Psoas muscle (tissue), 8 donors: Measurements from ENCODE around the gene LRRC1. TPM values are rescaled to one million over a fixed set of nuclear protein-coding genes. Genes with fewer than 3 reads are reported as not detected.

ENCODE experiments used
- ATAC-seq, 4 donors: fragments of 200-7000 bp; cut with Tn5 transposase; one replicate each; pipeline ENCODE4 v1.9.1; 2020; ENCODE audit warnings: moderate library complexity in 3 of 4, mild to moderate bottlenecking in 2 of 4
- DNase-seq, 2 donors: peaks; one replicate each; pipeline ENCODE4 v3.0.0-alpha.2; 2020
- H3K27ac ChIP-seq: fragments of 200-600 bp; one replicate; pipeline ENCODE4 v1.8.0; 2022
- H3K27me3 ChIP-seq, 3 donors: fragments of 200-600 bp in 1 of 3; one replicate each; pipeline versions ENCODE4 v1.6.1 to v1.8.0; 2013 to 2022; ENCODE audit warnings: low read length in 2 of 3, mild to moderate bottlenecking in 2 of 3, moderate library complexity in 1 of 3; ENCODE audit not compliant: insufficient read depth in 3 of 3
- H3K36me3 ChIP-seq, 2 donors: fragments of 200-600 bp in 1 of 2; one replicate each; pipeline versions ENCODE4 v1.6.1 to v1.8.0; 2013 to 2022; ENCODE audit warnings: low read depth in 1 of 2, mild to moderate bottlenecking in 1 of 2, moderate library complexity in 1 of 2; ENCODE audit not compliant: insufficient read depth in 1 of 2
- H3K4me1 ChIP-seq: fragments of 200-600 bp; one replicate; pipeline ENCODE4 v1.8.0; 2022
- H3K4me3 ChIP-seq: fragments of 200-600 bp; one replicate; pipeline ENCODE4 v1.8.0; 2022; ENCODE audit warnings: mild to moderate bottlenecking
- H3K9me3 ChIP-seq: fragments of 200-600 bp; one replicate; pipeline ENCODE4 v1.8.0; 2022
- WGBS, 3 donors: extraction: QIAGEN DNeasy Blood & Tissue Kit; methylation state at CpG; one replicate each; pipeline versions ENCODE4 v1.1.6 to v1.1.7; 2013; 5-methylcytosine and 5-hydroxymethylcytosine counted together
- intact Hi-C, 2 donors: fragments of 100-400 bp; cut with DNase I; formaldehyde crosslinking; loops; one replicate each; pipeline versions ENCODE4 v1.11.0 to v1.14.2; 2022
- polyA plus RNA-seq, 3 donors: library from polyadenylated mRNA; stranded (reverse); fragments of 200-250 nt; gene quantifications; one replicate each; pipeline ENCODE4 v1.2.3, GENCODE V29; 2013
- total RNA-seq, 4 donors: library from RNA; stranded (reverse); fragmentation: NEBNext Ultra II Directional in 2 of 4; extraction: Animal tissue kit (Norgen Biotek cat#: 25700) in 2 of 4; gene quantifications; one replicate each; pipeline versions ENCODE4 v1.2.1 to v1.2.4, GENCODE V29; 2021 to 2023
- TF ChIP-seq, protein P1 (sequence below): fragments of 200-600 bp; IDR thresholded peaks from one replicate; pipeline ENCODE4 v1.8.0; 2022; ENCODE audit warnings: antibody characterized with exemption
- donor health status: healthy with polysubstance abuse.
- donor health status: DM: no; HTN: no; CAD: no; lungs with moderate emphysema.
- donor health status: Bipolar disorder and iron deficiency.
- donor health status: healthy.
- donor health status: DM: yes; HTN: yes; CAD: no.
- donor health status: DM: no; HTN: no; CAD: no.
- donor health status: DM: no; HTN: no; CAD: no.
- donor health status: DM: yes; HTN: yes; CAD: no.

The LRRC1 gene
- total and polyA plus RNA-seq, 7 donors: 0.39 to 1.1 (median 0.46) TPM

DNA sequence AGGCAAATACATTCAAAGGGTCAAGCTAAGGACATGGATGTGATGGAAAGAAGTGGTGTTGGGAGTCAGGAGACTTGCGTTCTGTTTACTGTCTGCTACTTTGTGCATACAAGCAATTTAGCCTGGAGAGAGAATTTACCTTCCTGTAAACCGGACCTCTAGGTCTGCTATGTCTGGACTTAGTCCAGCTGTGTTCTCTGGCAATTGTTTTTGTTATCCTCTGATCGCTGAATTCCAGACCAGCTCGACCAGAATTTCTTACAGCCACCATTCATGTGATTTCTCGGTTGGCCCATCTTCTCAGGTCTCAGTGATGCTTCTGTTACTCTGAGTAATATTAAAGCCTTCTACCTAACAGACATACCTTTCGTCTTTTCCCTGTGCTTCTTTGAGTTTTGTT lies 75.2 kb downstream of the LRRC1 start:
- Histone ChIP-seq H3K9me3 (peaks cover 3% of the 10 kb centered on the region), H3K27me3 (no peaks in the 10 kb centered on the region), H3K36me3 (no peaks in the 10 kb centered on the region), H3K4me3 (no peak overlapping the region), H3K4me1 (no peaks in the 10 kb centered on the region), H3K27ac (no peak overlapping the region)
- no peak for DNase-seq
- ATAC-seq: no peak
- TF ChIP-seq, protein P1, sequence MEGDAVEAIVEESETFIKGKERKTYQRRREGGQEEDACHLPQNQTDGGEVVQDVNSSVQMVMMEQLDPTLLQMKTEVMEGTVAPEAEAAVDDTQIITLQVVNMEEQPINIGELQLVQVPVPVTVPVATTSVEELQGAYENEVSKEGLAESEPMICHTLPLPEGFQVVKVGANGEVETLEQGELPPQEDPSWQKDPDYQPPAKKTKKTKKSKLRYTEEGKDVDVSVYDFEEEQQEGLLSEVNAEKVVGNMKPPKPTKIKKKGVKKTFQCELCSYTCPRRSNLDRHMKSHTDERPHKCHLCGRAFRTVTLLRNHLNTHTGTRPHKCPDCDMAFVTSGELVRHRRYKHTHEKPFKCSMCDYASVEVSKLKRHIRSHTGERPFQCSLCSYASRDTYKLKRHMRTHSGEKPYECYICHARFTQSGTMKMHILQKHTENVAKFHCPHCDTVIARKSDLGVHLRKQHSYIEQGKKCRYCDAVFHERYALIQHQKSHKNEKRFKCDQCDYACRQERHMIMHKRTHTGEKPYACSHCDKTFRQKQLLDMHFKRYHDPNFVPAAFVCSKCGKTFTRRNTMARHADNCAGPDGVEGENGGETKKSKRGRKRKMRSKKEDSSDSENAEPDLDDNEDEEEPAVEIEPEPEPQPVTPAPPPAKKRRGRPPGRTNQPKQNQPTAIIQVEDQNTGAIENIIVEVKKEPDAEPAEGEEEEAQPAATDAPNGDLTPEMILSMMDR: no peak
- 45 to 56% (median 54%) methylated on average over 6 of the region's 6 CpGs for WGBS, 3 donors
- intact Hi-C loops: no loop called here

DNA sequence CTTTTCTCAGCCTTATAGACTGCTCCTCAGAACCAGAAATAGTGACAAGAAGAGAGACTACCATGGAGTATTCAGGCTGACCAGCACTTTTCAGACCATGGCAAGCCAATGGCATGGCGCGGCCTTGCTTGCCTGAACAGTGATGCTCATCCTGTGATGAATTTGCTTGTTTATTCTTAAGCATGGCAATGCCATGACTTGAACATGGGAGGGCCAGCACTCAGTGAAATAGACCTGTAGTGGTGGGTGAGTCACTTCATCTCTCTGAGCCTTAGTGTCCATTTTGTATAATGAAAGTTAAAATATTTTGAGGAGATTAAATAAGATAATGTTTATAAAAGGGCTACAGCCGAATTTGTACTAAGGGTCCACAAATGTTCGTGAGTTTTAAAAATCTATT lies 79.1 kb downstream of the LRRC1 start:
- H3K4me1 ChIP-seq: no peaks in the 10 kb centered on the region
- H3K4me3 ChIP-seq: no peak overlapping the region
- H3K27ac ChIP-seq: no peak overlapping the region
- no peaks in the 10 kb centered on the region for H3K36me3 ChIP-seq
- TF ChIP-seq, protein P1: no peak
- WGBS, 3 donors: 97 to 98% (median 97%) methylated on average over 4 of the region's 4 CpGs
- DNase-seq (no peak), ATAC-seq (no peak)
- intact Hi-C loops: no loop called here
- H3K9me3 ChIP-seq: peaks cover 3% of the 10 kb centered on the region
- H3K27me3 ChIP-seq: no peaks in the 10 kb centered on the region

DNA sequence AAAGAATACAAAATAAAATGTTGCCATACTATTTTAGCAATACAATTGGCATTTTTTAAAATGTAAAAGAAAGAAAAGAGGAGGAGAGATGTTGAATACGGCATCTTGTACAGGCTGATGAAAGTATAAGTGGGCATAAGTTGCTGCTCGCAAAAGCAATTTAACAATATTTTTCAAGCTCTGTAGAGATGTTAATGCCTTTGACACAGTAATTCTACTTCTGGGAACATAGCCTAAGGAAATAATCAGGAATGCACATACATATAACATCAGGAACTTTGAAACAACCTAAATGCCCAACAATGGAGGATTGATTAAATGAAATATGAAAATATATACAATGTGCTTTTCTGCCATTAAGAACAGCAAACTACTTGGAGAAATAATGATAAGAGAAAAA lies 80.2 kb downstream of the LRRC1 start:
- H3K4me1 ChIP-seq: no peaks in the 10 kb centered on the region
- H3K4me3 ChIP-seq: no peak overlapping the region
- 85 to 86% (median 86%) methylated on average over 2 of the region's 2 CpGs for WGBS, 3 donors
- no peaks in the 10 kb centered on the region for H3K27me3 ChIP-seq
- ATAC-seq (no peak), DNase-seq (no peak)
- no peaks in the 10 kb centered on the region for H3K36me3 ChIP-seq
- TF ChIP-seq, protein P1: no peak
- peaks cover 3% of the 10 kb centered on the region for H3K9me3 ChIP-seq
- intact Hi-C loops: no loop called here
- H3K27ac ChIP-seq: no peak overlapping the region

DNA sequence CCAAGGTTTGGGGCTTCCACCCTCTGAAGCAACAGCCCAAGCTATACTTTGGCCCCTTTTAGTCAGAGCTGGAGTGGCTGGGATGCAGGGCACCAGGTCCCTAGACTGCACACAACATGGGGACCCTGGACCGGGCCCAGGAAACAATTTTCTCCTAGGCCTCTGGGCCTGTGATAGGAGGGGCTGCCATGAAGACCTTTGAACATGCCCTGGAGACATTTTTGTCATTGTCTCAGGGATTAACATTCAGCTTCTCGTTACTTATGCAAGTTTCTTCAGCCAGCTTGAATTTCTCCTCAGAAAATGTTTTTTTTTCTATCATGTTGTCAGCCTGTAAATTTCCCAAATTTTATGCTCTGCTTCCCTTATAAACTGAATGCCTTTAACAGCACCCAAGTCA lies 82.3 kb downstream of the LRRC1 start:
- Histone ChIP-seq H3K27me3 (no peaks in the 10 kb centered on the region), H3K36me3 (no peaks in the 10 kb centered on the region), H3K27ac (no peak overlapping the region), H3K9me3 (peaks cover 3% of the 10 kb centered on the region), H3K4me1 (no peaks in the 10 kb centered on the region), H3K4me3 (no peak overlapping the region)
- DNase-seq (no peak), ATAC-seq (no peak)
- 65 to 92% (median 70%) methylated on average over 2 of the region's 2 CpGs for WGBS, 3 donors
- intact Hi-C loops: no loop called here
- TF ChIP-seq, protein P1: no peak

DNA sequence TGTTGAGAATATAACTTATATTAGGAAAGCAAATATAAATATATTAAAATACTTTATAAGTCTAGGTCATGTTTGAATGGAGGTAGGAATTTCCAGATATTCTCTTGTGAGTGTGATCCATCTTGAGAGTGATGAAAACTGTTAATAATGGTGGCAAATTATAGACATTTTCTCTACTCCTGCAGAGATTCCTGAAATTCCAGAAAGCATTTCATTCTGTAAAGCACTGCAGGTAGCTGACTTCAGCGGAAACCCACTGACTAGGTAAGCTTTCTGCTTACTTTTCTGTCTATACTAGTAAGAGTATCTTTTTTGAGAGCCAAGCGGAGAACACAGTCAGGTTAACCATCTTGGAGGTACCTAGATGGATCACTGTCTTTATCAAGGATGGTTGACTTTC lies 84.0 kb downstream of the LRRC1 start:
- DNase-seq (no peak), ATAC-seq (no peak)
- TF ChIP-seq, protein P1: no peak
- Histone ChIP-seq H3K4me1 (no peaks in the 10 kb centered on the region), H3K36me3 (no peaks in the 10 kb centered on the region), H3K9me3 (no peaks in the 10 kb centered on the region), H3K4me3 (no peak overlapping the region), H3K27me3 (no peaks in the 10 kb centered on the region), H3K27ac (no peak overlapping the region)
- WGBS, 3 donors: 97 to 99% (median 98%) methylated on average over 2 of the region's 2 CpGs
- intact Hi-C loops: no loop called here
